Heart left ventricle (tissue), 13 donors: ENCODE measurements around the gene DBN1.

ENCODE experiments used
- POLR2A ChIP-seq, 2 donors: fragments of 450-650 bp; IDR thresholded peaks; one replicate each; pipeline ENCODE4 v1.6.1; 2017; ENCODE audit warnings: antibody characterized with exemption in 2 of 2, mild to moderate bottlenecking in 2 of 2, moderate library complexity in 2 of 2
- TF ChIP-seq, protein P1 (sequence below), 12 donors: fragments of 200-600 bp; sonication (generic) in 4 of 12; IDR thresholded peaks; one replicate each; pipeline versions ENCODE4 v1.5.0 to v1.8.0; 2018 to 2022; ENCODE audit warnings: antibody characterized with exemption in 12 of 12, mild to moderate bottlenecking in 5 of 12
- donor health status: ischemic (EF 13 %, LVEDD 7.1; RV severe dilation, severe dysfunction).
- donor health status: DM: no; HTN: yes; CAD: no.
- donor health status: DM: no; HTN: no; CAD: no.
- donor health status: ischemic (EF 25% LVEDD 6.9; RV normal size, moderate dysfunction).
- donor health status: ischemic (EF 25% LVEDD 5.7; RV mildly dilated, moderate dysfunction).
- donor health status: ischemic (EF 35%, LVEDD 5.7; RV mildly dilated, moderate dysfunction).
- donor health status: nonischemic (EF 11% LVEDD 7.7; RV severe dilation, severe dysfunction).
- donor health status: DM: yes; HTN: yes; CAD: no.
- donor health status: PGD.
- donor health status: ischemic (EF 29% LVEDD 5.4; RV normal size, mild dysfunction).
- donor health status: nonischemic (EF 23%, LVEDD 6.1; RV moderate dilation, normal function).

GRCh38 chr5:177503351-177504085 is 30.1 kb upstream of the DBN1 start:
- no peak for TF ChIP-seq POLR2A (IDR thresholded peaks at IDR 0.05)
- TF ChIP-seq, protein P1, sequence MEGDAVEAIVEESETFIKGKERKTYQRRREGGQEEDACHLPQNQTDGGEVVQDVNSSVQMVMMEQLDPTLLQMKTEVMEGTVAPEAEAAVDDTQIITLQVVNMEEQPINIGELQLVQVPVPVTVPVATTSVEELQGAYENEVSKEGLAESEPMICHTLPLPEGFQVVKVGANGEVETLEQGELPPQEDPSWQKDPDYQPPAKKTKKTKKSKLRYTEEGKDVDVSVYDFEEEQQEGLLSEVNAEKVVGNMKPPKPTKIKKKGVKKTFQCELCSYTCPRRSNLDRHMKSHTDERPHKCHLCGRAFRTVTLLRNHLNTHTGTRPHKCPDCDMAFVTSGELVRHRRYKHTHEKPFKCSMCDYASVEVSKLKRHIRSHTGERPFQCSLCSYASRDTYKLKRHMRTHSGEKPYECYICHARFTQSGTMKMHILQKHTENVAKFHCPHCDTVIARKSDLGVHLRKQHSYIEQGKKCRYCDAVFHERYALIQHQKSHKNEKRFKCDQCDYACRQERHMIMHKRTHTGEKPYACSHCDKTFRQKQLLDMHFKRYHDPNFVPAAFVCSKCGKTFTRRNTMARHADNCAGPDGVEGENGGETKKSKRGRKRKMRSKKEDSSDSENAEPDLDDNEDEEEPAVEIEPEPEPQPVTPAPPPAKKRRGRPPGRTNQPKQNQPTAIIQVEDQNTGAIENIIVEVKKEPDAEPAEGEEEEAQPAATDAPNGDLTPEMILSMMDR (IDR thresholded peaks at IDR 0.05): no peak
